ENCODE data around the gene PPP1R14D. TPM values are rescaled to one million over a fixed set of nuclear protein-coding genes. Genes with fewer than 3 reads are reported as not detected.

PPP1R14D gene
- total RNA-seq, 2 experiments from 2014 or later, result not detected

DNA sequence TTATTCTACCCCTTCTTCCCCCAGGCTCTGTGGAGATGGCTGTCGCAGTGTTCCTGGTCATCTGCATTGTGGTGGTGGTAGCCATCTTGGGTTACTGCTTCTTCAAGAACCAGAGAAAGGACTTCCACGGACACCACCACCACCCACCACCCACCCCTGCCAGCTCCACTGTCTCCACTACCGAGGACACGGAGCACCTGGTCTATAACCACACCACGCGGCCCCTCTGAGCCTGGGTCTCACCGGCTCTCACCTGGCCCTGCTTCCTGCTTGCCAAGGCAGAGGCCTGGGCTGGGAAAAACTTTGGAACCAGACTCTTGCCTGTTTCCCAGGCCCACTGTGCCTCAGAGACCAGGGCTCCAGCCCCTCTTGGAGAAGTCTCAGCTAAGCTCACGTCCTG lies 28.2 kb upstream of the PPP1R14D start:
- intact Hi-C loops (cut with micrococcal nuclease; ENCODE audit: unreplicated experiment), result loop anchor here (1.0 to 5.0 kb wide), 2 partner anchors 38 to 96 kb away; partner anchors contain the start of genes CHAC1 and VPS18

DNA sequence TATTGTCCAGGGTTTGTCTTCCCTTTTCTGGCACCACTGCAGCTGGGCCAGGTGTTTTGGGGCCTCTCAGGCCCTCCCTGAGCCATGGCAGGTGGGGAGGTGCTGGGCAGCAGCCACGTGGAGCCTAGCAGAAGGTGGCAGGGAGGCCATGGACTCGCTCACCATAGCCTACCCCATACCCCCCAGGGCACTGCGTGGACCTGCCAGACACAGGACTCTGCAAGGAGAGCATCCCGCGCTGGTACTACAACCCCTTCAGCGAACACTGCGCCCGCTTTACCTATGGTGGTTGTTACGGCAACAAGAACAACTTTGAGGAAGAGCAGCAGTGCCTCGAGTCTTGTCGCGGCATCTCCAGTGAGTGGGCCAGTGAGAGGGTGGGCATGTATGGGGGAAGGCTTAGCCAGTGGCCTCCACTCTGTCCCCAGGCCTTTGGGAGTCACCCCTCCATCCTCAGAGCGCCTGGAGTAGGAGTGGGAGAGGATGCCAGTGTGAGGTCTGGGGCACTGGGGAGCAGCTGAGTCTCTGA lies 27.3 kb upstream of the PPP1R14D start:
- intact Hi-C loops (cut with micrococcal nuclease; ENCODE audit: unreplicated experiment), result loop anchor here (5.0 kb wide), 1 partner anchor 97 kb away; the partner anchor contains the start of gene CHAC1

More for the DNA sequence above, 28.2 kb upstream of the PPP1R14D start:
- ChIA-PET CTCF (ENCODE audit: unreplicated experiment) (interaction anchor here (1.2 to 3.8 kb wide), 8 partner anchors 10 to 39 kb away, joined by 4 to 70 read pairs (median 17); partner anchors contain the start of genes RHOV and VPS18), POLR2A (interaction anchor here (0.5 to 3.3 kb wide), 6 partner anchors 22 to 582 kb away, joined by 3 to 34 read pairs (median 6); partner anchors contain the start of genes CHAC1 and VPS18)
- Histone ChIP-seq H3K36me3 (ENCODE audit: insufficient read depth, low read length) (no peaks in the 10 kb centered on the region), H3K4me1 (ENCODE audit: insufficient read depth, low read length, poor library complexity, severe bottlenecking) (peaks cover 17% of the 10 kb centered on the region), H2AFZ (ENCODE audit: low read length) (peak overlapping the region; percentile 79), H3K27ac (ENCODE audit: low read depth, low read length, poor library complexity, severe bottlenecking) (no peak overlapping the region), H3K9me2 (ENCODE audit: insufficient read depth, low read length) (no peaks in the 10 kb centered on the region), H3K4me2 (ENCODE audit: low read length) (no peak overlapping the region), H3K79me2 (ENCODE audit: insufficient read depth, low read depth, low read length) (no peaks in the 10 kb centered on the region), H4K20me1 (ENCODE audit: insufficient read depth, low read length) (no peaks in the 10 kb centered on the region), H3K9me3 (ENCODE audit: low read length) (no peaks in the 10 kb centered on the region), H3K4me3 (ENCODE audit: low read depth, low read length, poor library complexity, severe bottlenecking) (no peak overlapping the region)
- no peak for DNase-seq (ENCODE audit: low spot score)
- TF ChIP-seq, protein P1, sequence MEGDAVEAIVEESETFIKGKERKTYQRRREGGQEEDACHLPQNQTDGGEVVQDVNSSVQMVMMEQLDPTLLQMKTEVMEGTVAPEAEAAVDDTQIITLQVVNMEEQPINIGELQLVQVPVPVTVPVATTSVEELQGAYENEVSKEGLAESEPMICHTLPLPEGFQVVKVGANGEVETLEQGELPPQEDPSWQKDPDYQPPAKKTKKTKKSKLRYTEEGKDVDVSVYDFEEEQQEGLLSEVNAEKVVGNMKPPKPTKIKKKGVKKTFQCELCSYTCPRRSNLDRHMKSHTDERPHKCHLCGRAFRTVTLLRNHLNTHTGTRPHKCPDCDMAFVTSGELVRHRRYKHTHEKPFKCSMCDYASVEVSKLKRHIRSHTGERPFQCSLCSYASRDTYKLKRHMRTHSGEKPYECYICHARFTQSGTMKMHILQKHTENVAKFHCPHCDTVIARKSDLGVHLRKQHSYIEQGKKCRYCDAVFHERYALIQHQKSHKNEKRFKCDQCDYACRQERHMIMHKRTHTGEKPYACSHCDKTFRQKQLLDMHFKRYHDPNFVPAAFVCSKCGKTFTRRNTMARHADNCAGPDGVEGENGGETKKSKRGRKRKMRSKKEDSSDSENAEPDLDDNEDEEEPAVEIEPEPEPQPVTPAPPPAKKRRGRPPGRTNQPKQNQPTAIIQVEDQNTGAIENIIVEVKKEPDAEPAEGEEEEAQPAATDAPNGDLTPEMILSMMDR (conservative IDR thresholded peaks at IDR 0.05; ENCODE audit: low read length), result no peak
- TF ChIP-seq EZH2phosphoT487 (IDR thresholded peaks at IDR 0.05; ENCODE audit: borderline replicate concordance, low read depth, low read length), result no peak
- no TSS peak for BruUV-seq (replicated peaks)

More for the DNA sequence above, 27.3 kb upstream of the PPP1R14D start:
- no peaks in the 10 kb centered on the region for H3K9me3 ChIP-seq (ENCODE audit: low read length)
- ChIA-PET POLR2A (interaction anchor here (0.6 to 1.6 kb wide), 2 partner anchors 23 to 58 kb away, joined by 3 to 4 read pairs; no protein-coding TSS in a partner anchor), CTCF (ENCODE audit: unreplicated experiment) (interaction anchor here (1.2 kb wide), 1 partner anchor 39 kb away, joined by 5 read pairs; the partner anchor contains the start of gene VPS18)
- H3K79me2 ChIP-seq (ENCODE audit: insufficient read depth, low read depth, low read length), result no peaks in the 10 kb centered on the region
- no peak overlapping the region for H3K4me3 ChIP-seq (ENCODE audit: low read depth, low read length, poor library complexity, severe bottlenecking)
- no TSS peak for BruUV-seq (replicated peaks)
- no peak overlapping the region for H3K27ac ChIP-seq (ENCODE audit: low read depth, low read length, poor library complexity, severe bottlenecking)
- no peaks in the 10 kb centered on the region for H3K9me2 ChIP-seq (ENCODE audit: insufficient read depth, low read length)
- H2AFZ ChIP-seq (ENCODE audit: low read length), result no peak overlapping the region
- H3K4me2 ChIP-seq (ENCODE audit: low read length), result no peak overlapping the region
- H4K20me1 ChIP-seq (ENCODE audit: insufficient read depth, low read length), result no peaks in the 10 kb centered on the region
- H3K4me1 ChIP-seq (ENCODE audit: insufficient read depth, low read length, poor library complexity, severe bottlenecking), result peaks cover 17% of the 10 kb centered on the region
- TF ChIP-seq EZH2phosphoT487 (IDR thresholded peaks at IDR 0.05; ENCODE audit: borderline replicate concordance, low read depth, low read length), result no peak
- TF ChIP-seq, protein P1 (conservative IDR thresholded peaks at IDR 0.05; ENCODE audit: low read length), result no peak
- DNase-seq (ENCODE audit: low spot score), result no peak
- no peaks in the 10 kb centered on the region for H3K36me3 ChIP-seq (ENCODE audit: insufficient read depth, low read length)

Measured in OCI-LY7 (cell line).